Skin epidermis (tissue), 12 donors: ENCODE measurements around the gene CYSTM1.

ENCODE experiments used
- H3K27ac ChIP-seq, 21 experiments: fragments of 200-600 bp; sonication (generic) in 11 of 21; one replicate each; pipeline ENCODE4 v1.5.0; 2020; ENCODE audit warnings: mild to moderate bottlenecking in 3 of 21, inconsistent platforms in 2 of 21, moderate library complexity in 2 of 21
- H3K4me3 ChIP-seq, 7 experiments: fragments of 200-600 bp; sonication (generic) in 2 of 7; one replicate each; pipeline ENCODE4 v1.5.0; 2020; ENCODE audit warnings: inconsistent platforms in 2 of 7, mild to moderate bottlenecking in 2 of 7, moderate library complexity in 1 of 7

The CYSTM1 gene

GRCh38 chr5:140225396-140225795, 50.4 kb downstream of the CYSTM1 start:
- H3K4me3 ChIP-seq, result no peak overlapping the region
- no peak overlapping the region for H3K27ac ChIP-seq

GRCh38 chr5:140227046-140227445, 52.1 kb downstream of the CYSTM1 start:
- Histone ChIP-seq H3K27ac (no peak overlapping the region), H3K4me3 (no peak overlapping the region)

- H3K27ac ChIP-seq, result no peak overlapping the region
- H3K4me3 ChIP-seq, result no peak overlapping the region
Observed at GRCh38 chr5:140228364-140228837, 53.4 kb downstream of the CYSTM1 start.

- Histone ChIP-seq H3K4me3 (no peak overlapping the region), H3K27ac (no peak overlapping the region)
Observed at GRCh38 chr5:140230373-140230772, 55.4 kb downstream of the CYSTM1 start.

- Histone ChIP-seq H3K4me3 (no peak overlapping the region), H3K27ac (no peak overlapping the region)
Observed at GRCh38 chr5:140232731-140233130, 57.7 kb downstream of the CYSTM1 start.

- H3K27ac ChIP-seq, result no peak overlapping the region
- no peak overlapping the region for H3K4me3 ChIP-seq
Observed at GRCh38 chr5:140234377-140234989, 59.5 kb downstream of the CYSTM1 start.

GRCh38 chr5:140235791-140236551, 61.0 kb downstream of the CYSTM1 start:
- no peak overlapping the region for H3K4me3 ChIP-seq
- peak overlapping the region in 16 of 21 experiments; percentile 21 to 77 (median 54) for H3K27ac ChIP-seq

- Histone ChIP-seq H3K27ac (peak overlapping the region in 19 of 21 experiments; percentile 0 to 77 (median 49)), H3K4me3 (no peak overlapping the region)
Observed at GRCh38 chr5:140236891-140237598, 62.1 kb downstream of the CYSTM1 start.

GRCh38 chr5:140238756-140239155, 63.8 kb downstream of the CYSTM1 start:
- Histone ChIP-seq H3K27ac (peak overlapping the region in 1 of 21 experiments; percentile 6), H3K4me3 (no peak overlapping the region)

GRCh38 chr5:140239461-140239860, 64.5 kb downstream of the CYSTM1 start:
- Histone ChIP-seq H3K27ac (no peak overlapping the region), H3K4me3 (no peak overlapping the region)

GRCh38 chr5:140239939-140240700, 65.1 kb downstream of the CYSTM1 start:
- Histone ChIP-seq H3K27ac (peak overlapping the region in 8 of 21 experiments; percentile 1 to 51 (median 23)), H3K4me3 (no peak overlapping the region)

GRCh38 chr5:140240987-140241706, 66.2 kb downstream of the CYSTM1 start:
- peak overlapping the region in 15 of 21 experiments; percentile 1 to 71 (median 39) for H3K27ac ChIP-seq
- no peak overlapping the region for H3K4me3 ChIP-seq

- Histone ChIP-seq H3K27ac (peak overlapping the region in 16 of 21 experiments; percentile 8 to 71 (median 38)), H3K4me3 (no peak overlapping the region)
Observed at GRCh38 chr5:140242099-140242498, 67.1 kb downstream of the CYSTM1 start.

GRCh38 chr5:140242890-140243585, 68.0 kb downstream of the CYSTM1 start:
- Histone ChIP-seq H3K27ac (peak overlapping the region in 10 of 21 experiments; percentile 13 to 64 (median 36)), H3K4me3 (no peak overlapping the region)

- Histone ChIP-seq H3K4me3 (no peak overlapping the region), H3K27ac (peak overlapping the region in 2 of 21 experiments; percentile 11 to 39)
Observed at GRCh38 chr5:140243706-140244250, 68.8 kb downstream of the CYSTM1 start.

- Histone ChIP-seq H3K4me3 (no peak overlapping the region), H3K27ac (peak overlapping the region in 1 of 21 experiments; percentile 4)
Observed at GRCh38 chr5:140244525-140245025, 69.6 kb downstream of the CYSTM1 start.

GRCh38 chr5:140245341-140245740, 70.4 kb downstream of the CYSTM1 start:
- H3K27ac ChIP-seq, result peak overlapping the region in 1 of 21 experiments; percentile 33
- H3K4me3 ChIP-seq, result no peak overlapping the region

GRCh38 chr5:140245926-140246325, 70.9 kb downstream of the CYSTM1 start:
- Histone ChIP-seq H3K4me3 (no peak overlapping the region), H3K27ac (peak overlapping the region in 5 of 21 experiments; percentile 8 to 44 (median 19))
